Activated CD8-positive, alpha-beta memory T cell treated with anti-CD3 and anti-CD28 coated beads, Interleukin-2, amount 50 U/mL, for 24 hours (primary cell): ENCODE measurements around the gene CAMK2D.

Experiments
- DNase-seq: peaks from one replicate; pipeline ENCODE4 v3.0.0-alpha.2; 2020; ENCODE audit errors: extremely low read depth

Gene CAMK2D

GRCh38 chr4:113524096-113524495 lies 237.4 kb downstream of the CAMK2D start:
- DNase-seq = no peak

GRCh38 chr4:113522433-113522832 lies 239.1 kb downstream of the CAMK2D start:
- DNase-seq = no peak

- DNase-seq = no peak
Observed at GRCh38 chr4:113513382-113513781, 248.2 kb downstream of the CAMK2D start.

- DNase-seq = no peak
Observed at GRCh38 chr4:113512880-113513279, 248.7 kb downstream of the CAMK2D start.

- no peak for DNase-seq
Observed at GRCh38 chr4:113511944-113512343, 249.6 kb downstream of the CAMK2D start.

GRCh38 chr4:113509851-113510250 lies 251.7 kb downstream of the CAMK2D start:
- no peak for DNase-seq

- no peak for DNase-seq
Observed at GRCh38 chr4:113505044-113505443, 256.5 kb downstream of the CAMK2D start.

- no peak for DNase-seq
Observed at GRCh38 chr4:113504422-113504821, 257.1 kb downstream of the CAMK2D start.

- DNase-seq = no peak
Observed at GRCh38 chr4:113503691-113504090, 257.8 kb downstream of the CAMK2D start.

- DNase-seq = no peak
Observed at GRCh38 chr4:113502906-113503305, 258.6 kb downstream of the CAMK2D start.

GRCh38 chr4:113502476-113502875 lies 259.1 kb downstream of the CAMK2D start:
- DNase-seq = no peak

GRCh38 chr4:113500424-113500823 lies 261.1 kb downstream of the CAMK2D start:
- no peak for DNase-seq

GRCh38 chr4:113499696-113500095 lies 261.8 kb downstream of the CAMK2D start:
- DNase-seq = no peak

- no peak for DNase-seq
Observed at GRCh38 chr4:113499166-113499565, 262.4 kb downstream of the CAMK2D start.

- DNase-seq = no peak
Observed at GRCh38 chr4:113497154-113497884, 264.2 kb downstream of the CAMK2D start.

GRCh38 chr4:113496698-113497097 lies 264.8 kb downstream of the CAMK2D start:
- no peak for DNase-seq

GRCh38 chr4:113495790-113496189 lies 265.7 kb downstream of the CAMK2D start:
- DNase-seq = no peak

GRCh38 chr4:113483131-113483530 lies 278.4 kb downstream of the CAMK2D start:
- no peak for DNase-seq

- DNase-seq = no peak
Observed at GRCh38 chr4:113482325-113482724, 279.2 kb downstream of the CAMK2D start.

- DNase-seq = no peak
Observed at GRCh38 chr4:113481820-113482219, 279.7 kb downstream of the CAMK2D start.

GRCh38 chr4:113480109-113480508 lies 281.4 kb downstream of the CAMK2D start:
- no peak for DNase-seq

GRCh38 chr4:113478032-113478431 lies 283.5 kb downstream of the CAMK2D start:
- no peak for DNase-seq

GRCh38 chr4:113476800-113477199 lies 284.7 kb downstream of the CAMK2D start:
- DNase-seq = peak; percentile 33

- DNase-seq = no peak
Observed at GRCh38 chr4:113474017-113474416, 287.5 kb downstream of the CAMK2D start.
